Activated gamma-delta T cell treated with anti-CD3 and anti-CD28 coated beads, Interleukin-2, amount 50 U/mL, for 16 hours (primary cell): ENCODE results near the gene DNAH3.
"Not testable (repeated sequence)": the region's sequence is repeated elsewhere in the genome, so short reads cannot be mapped to it uniquely, and the experiment has no call there.

Source experiments
- DNase-seq: peaks from one replicate; pipeline ENCODE4 v3.0.0-alpha.2; 2020; ENCODE audit warnings: low read depth

DNAH3 gene

DNA sequence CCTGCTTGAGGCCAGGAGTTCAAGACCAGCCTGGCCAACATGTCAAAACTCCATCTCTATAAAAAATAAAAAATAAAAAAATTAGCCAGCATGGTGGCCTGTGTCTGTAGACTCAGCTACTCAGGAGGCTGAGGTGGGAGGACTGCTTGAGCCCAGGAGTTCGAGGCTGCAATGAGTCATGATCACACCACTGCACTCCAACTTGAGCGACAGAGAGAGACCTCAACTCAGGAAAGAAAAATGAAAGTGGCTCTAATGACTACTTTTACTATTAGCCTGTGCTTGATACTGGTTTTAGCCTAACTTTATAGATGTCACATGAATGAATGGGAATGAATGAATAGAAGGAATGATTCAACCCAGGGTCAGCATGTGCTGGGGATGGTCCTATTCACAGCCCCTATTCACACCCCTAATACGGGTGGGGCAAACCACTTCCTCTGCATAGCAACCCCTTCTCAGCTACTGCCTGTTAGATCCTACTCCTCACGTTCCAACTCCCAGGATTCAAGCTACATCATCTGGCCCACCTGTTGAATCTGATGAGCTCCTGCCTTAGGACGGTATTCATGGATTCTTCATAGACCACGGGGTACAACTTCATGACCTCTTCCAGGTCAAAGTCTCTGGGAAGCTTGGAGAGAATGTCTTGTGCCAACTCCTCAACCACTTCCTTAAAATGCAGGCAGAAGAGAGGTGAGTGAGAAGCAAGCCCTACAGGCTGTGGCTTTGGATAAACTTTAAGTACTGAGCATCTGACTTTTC, 209.6 kb downstream of the DNAH3 start:
- DNase-seq = no peak

DNA sequence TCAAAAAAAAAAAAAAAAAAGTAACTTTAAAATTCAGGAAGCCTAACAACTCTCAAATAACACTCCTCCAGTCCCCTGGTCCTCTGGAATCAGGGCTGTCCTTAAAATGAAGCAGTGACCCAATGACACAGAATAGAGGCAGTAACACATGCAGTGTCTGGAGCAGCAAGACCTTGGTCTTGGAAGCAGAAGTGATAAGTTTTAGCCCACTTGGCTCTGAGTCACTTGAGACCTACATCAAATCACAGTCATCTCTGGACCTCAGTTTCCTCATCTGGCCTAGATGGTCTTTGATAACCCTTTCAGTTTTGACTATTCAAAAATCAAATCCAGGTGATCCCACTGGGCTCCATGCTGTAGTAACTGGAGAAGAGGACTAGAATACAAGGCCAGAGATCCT, 211.0 kb downstream of the DNAH3 start:
- DNase-seq = no peak

- DNase-seq = no peak
These were observed 212.2 kb downstream of the DNAH3 start for GRCh38 chr16:20938426-20938825.

- DNase-seq = no peak
These were observed 212.9 kb downstream of the DNAH3 start for GRCh38 chr16:20937736-20938135.

DNA sequence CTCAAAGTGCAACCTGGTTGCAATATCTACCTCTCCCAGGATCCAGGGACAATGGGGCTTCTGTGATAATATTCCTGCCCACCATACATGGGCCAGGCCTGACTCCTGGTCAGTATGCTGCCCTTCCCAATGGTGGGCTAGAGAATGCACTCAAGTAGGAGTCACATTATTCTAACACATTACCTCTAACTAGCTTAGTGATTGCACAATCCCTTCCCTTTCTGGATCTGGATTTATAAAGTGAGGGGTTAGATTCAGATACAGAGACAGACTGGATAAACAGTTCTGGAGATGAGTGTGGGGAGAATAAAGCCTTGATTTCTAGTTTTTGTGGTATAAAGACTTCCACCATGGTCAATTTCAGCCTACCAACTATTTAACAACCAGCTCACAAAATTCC, 217.1 kb downstream of the DNAH3 start:
- no peak for DNase-seq

DNA sequence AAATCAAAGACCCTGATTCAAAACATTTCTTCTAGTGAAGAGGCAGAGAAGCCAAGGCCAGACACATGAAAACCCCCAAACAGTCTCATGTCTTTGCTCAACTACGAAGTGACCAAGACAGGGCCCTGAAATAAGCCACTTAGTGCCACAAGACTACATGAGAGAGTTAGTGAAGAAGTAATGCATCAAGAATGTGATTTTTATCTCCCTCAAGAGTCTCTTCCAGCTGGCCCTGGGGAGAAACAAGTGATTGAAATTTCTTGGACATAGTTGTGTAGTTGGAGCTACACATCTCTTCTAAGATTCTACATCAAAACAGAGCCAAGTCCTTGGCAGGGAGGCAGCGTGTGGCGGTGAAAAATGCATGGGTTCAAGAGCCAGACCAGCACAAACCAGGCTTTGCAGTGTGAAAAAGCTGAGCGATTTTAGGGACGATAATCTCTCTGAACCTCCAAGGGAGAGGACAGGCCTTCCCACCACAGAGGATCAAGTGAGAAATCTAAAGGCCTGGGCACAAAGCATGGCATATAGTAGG, 219.5 kb downstream of the DNAH3 start:
- DNase-seq = no peak

DNA sequence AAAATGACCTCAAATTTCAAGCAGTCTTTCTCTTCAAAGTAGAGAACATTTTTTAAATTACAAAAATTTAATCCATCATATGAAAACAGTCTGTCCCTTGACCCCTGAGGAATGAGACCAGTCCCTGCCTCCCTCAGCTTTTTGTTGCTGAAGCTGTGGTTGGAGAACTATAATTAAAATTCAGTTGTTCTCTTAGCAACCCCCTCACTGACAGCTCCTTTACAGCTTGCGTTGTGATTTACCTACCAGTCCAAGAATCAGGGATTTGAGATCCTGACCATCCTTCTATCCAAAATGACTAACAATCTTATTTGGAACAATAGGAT, 220.3 kb downstream of the DNAH3 start:
- no peak for DNase-seq

- DNase-seq = not testable (repeated sequence)
These were observed 220.8 kb downstream of the DNAH3 start for GRCh38 chr16:20929676-20930364.

DNA sequence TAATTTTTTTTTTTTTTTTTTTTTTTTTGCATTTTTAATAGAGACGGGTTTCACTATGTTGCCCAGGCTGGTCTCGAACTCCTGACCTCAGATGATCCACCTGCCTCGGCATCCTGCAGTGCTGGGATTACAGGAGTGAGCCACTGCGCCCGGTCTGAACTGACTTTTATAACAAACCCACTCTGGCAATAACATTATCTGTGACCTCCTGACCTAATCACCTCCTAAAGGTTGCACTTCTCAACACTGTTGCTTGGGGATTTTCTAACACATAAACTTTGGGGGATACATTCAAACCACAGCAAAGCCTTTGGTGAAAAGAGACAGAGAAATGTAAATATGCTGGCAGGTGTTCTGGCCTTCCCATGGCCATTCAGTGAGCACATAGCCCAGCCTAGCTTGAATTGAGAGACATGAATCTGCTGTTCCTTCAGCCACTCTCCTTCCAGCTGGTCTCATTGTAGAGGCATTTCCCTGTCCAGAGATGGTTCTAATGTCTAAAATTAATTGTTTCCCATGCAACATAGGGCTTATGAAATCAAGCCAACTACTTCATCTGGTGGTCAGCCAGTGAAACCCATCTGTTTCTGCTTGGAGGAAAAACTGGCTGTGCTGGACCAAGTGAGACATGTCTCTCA, 221.8 kb downstream of the DNAH3 start:
- DNase-seq = no peak

- no peak for DNase-seq
These were observed 224.9 kb downstream of the DNAH3 start for GRCh38 chr16:20925751-20926150.

DNA sequence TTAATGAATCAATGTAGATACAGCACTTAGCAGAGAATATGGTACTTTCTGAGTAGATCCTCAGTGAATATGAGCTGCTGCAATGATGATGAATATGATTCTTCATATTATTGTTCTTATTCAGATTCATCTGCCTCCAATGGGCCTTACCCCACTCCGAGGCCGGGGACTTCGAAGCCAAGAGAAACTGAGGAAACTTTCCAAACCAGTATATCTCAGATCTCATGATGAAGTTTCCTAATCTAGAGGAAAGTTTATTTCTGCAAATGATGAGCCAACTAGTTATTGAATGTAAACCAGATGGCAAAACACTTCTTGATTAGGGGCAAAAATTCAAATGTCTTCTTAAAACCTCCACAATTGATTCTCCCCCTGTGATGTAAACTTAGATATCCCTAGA, 226.8 kb downstream of the DNAH3 start:
- no peak for DNase-seq

DNA sequence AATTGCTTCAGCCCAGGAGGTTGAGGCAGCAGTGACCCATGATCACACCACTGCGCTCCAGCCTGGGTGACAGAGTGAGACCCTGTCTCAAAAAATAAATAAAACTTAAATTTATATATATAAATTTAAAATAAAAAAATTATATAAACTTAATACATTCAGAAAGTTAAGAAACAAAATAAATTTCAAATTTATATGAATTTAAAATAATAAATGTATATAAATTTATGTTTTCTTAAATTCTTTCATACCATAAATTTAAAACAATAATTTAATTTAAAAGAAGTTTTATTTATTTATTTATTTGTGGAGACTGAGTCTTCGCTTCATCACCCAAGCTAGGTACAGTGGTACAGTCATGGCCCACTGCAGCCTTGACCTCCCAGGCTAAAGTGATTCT, 229.8 kb downstream of the DNAH3 start:
- DNase-seq = no peak

- no peak for DNase-seq
These were observed 230.6 kb downstream of the DNAH3 start for GRCh38 chr16:20920091-20920490.

GRCh38 chr16:20918486-20919239, 232.0 kb downstream of the DNAH3 start:
- no peak for DNase-seq

- no peak for DNase-seq
These were observed 233.7 kb downstream of the DNAH3 start for GRCh38 chr16:20916942-20917341.

- DNase-seq = no peak
These were observed 234.4 kb downstream of the DNAH3 start for GRCh38 chr16:20916289-20916688.

DNA sequence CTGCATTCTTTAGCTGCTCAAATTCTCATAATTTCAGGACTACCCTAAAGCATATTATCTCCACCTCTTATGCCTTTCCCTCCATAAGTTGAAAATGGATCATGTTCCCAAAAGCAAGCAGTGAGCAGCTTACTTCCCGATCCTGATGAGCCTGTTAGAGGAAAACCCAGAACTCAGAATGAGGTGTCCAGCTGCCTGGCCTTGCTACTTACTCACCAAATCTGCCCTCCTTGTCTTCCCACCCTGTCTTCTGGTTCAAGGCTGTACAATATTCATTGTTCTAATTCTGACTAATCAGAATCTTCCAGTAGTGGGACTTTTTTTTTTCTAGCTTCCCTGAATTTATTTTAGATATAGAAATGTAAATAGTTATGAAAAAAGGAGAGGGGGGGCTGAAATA, 239.3 kb downstream of the DNAH3 start:
- no peak for DNase-seq

- no peak for DNase-seq
These were observed 239.8 kb downstream of the DNAH3 start for GRCh38 chr16:20910781-20911321.

DNA sequence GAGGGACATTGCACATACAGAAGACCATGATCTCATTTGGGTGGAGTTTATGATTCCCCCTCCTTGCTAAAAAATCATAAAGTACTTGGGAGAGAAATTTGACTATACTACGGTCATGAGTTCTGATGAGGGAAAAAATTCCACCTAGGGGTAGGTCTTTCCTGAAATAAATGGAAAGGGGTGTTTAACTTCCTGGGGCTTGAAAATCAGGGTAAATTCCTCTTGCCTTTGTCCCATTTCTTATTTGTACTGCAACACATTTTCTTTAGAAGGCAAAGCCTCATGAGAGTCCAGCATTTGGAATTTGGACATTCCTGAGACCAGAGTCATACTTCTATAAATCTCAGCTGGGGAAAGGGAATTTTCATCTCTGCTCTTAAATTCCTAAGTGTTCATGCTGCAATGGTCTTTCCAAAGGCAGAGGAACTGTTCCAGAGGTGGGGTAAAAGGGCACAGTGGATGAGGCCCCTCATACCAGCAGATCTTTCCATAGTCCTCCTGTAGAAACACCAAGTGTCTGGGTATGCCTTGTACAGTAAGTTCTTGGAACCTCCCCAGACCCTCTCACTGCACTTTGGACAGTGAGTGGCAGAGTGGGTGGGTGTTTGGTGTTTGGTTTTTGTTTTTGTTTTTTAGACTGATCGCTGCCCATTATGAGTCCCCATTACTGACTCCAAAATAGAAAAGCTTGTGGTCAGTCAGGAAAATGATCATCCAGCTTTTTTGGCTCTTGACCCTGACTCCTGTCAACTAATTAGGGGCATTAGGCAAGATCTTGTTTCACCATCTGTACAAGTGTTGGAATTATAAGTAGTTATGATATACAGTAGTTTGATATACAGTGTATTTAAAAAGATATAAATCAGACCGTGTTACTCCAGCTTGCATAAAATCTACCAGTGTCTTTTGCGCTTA, 244.0 kb downstream of the DNAH3 start:
- no peak for DNase-seq

DNA sequence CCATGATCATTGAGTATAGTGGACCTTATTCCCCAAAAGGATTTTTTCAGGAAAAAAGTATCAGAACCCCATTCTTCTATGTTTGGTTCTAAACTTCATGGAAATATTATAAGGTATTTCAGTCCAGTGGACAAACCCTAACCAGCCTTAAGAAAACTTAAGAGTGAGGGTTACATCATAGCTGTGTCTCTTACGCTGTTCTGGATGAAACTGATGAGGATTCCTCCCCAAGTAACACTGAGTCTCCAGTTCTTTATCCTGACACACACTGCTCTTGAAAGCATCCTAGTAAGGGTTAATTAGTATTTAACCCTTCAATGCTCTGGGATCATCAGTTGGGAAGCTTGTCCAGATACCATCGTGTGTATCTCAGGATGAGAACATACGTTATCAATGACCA, 245.1 kb downstream of the DNAH3 start:
- DNase-seq = no peak

DNA sequence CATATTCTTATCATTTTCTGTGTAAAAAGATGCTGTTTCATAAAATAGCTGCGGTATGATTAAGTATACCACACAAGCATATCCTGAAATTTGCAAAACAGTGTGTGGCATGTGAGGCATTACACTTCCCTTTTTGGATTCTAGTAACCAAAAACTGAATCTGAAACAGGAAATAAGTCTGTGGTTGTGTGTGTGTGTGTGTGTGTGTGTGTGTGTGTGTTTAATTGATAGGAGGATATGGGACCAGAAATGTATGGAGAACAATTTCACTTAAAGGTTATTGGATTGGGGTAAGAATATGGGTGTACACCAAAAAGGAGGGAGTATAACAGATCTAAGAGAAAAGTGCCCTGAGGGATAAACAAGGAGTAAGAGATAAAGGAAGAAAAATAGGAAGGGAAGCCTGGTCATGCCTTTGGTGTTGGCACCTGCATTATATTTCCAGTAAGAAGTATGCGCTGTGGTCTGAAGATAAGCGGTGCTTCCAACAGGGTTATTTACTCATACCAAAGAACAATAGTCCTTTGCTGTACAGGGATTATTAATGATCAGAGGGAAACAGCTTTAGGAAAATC, 246.1 kb downstream of the DNAH3 start:
- no peak for DNase-seq
